AG04449 (cell line): ENCODE results near the gene PSMD11.

Experiments used
- CTCF ChIA-PET: fragments of 350-600 bp; formaldehyde crosslinking; extraction: SDS; loops from one replicate; lab custom pipeline; 2021; ENCODE audit warnings: antibody characterized with exemption; lab: Yijun Ruan, JAX
- POLR2A ChIA-PET: fragments of 400-600, 350-600 bp; formaldehyde crosslinking; extraction: SDS; loops from one replicate; lab custom pipeline; 2020; ENCODE audit warnings: antibody characterized with exemption, inconsistent platforms; lab: Yijun Ruan, JAX
- DNase-seq: peaks from one replicate; pipeline ENCODE4 v3.0.0-alpha.2; 2010; ENCODE audit warnings: low read depth, low spot score
- H3K4me3 ChIP-seq: 2 replicates; pipeline ENCODE4 v1.5.1; 2011; ENCODE audit warnings: low read depth, mild to moderate bottlenecking, control low read depth, low read length
- TF ChIP-seq, protein P1 (sequence below): IDR thresholded peaks from one replicate; pipeline ENCODE4 v1.5.1; 2011; ENCODE audit warnings: mild to moderate bottlenecking, moderate library complexity, low read length, control low read depth, inconsistent platforms; ENCODE audit not compliant: insufficient read depth; ENCODE audit errors: missing control alignments

Gene PSMD11

DNA sequence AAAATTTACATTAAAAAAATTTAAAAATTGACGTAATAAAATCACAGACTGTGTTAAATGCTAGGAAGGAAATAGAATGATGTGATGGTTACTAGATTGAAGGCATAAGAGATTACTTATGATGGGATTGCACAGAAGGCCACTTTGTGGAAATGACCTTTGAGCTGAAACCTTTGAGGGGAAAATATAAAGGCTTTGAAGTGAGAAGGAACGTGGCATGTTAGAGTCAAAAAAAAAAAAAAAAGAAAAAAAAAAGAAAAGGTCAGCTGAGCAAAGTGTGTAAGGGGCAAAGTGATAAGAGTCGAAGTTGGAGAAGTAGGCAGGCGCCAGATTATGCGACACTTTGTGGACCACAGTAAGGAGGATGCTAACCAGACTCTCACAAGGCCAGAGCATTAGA is 3.6 kb upstream of the PSMD11 start:
- H3K4me3 ChIP-seq: no peak overlapping the region
- POLR2A ChIA-PET: no interaction called here
- CTCF ChIA-PET: interaction anchor here (0.6 to 14.4 kb wide), 4 partner anchors 17 to 68 kb away, joined by 3 to 247 read pairs (median 6); no protein-coding TSS in a partner anchor
- TF ChIP-seq, protein P1, sequence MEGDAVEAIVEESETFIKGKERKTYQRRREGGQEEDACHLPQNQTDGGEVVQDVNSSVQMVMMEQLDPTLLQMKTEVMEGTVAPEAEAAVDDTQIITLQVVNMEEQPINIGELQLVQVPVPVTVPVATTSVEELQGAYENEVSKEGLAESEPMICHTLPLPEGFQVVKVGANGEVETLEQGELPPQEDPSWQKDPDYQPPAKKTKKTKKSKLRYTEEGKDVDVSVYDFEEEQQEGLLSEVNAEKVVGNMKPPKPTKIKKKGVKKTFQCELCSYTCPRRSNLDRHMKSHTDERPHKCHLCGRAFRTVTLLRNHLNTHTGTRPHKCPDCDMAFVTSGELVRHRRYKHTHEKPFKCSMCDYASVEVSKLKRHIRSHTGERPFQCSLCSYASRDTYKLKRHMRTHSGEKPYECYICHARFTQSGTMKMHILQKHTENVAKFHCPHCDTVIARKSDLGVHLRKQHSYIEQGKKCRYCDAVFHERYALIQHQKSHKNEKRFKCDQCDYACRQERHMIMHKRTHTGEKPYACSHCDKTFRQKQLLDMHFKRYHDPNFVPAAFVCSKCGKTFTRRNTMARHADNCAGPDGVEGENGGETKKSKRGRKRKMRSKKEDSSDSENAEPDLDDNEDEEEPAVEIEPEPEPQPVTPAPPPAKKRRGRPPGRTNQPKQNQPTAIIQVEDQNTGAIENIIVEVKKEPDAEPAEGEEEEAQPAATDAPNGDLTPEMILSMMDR: no peak
- no peak for DNase-seq

DNA sequence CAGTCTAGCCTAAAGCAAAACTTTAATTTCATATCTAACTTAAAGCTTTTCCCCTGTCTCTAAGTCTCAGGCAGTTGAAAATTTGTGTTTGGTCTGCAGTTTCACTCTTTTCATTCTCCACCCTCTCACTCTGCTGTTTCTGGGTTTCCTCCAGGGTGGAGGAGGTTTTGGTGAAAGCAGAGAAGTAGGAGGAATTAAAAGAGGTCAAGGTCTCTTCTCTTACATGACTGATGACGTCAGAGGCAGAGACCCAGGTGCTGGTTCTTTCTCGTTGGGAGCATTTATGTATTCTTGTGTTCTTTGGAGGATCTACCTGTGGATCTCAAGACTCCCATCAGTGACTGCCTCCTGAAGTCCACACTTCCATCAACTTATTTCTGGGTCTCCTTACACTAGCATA is 2.4 kb upstream of the PSMD11 start:
- ChIA-PET POLR2A (no interaction called here), CTCF (interaction anchor here (1.5 to 14.4 kb wide), 4 partner anchors 11 to 24 kb away, joined by 5 to 247 read pairs (median 16); no protein-coding TSS in a partner anchor)
- H3K4me3 ChIP-seq: no peak overlapping the region
- DNase-seq: no peak
- TF ChIP-seq, protein P1: no peak

DNA sequence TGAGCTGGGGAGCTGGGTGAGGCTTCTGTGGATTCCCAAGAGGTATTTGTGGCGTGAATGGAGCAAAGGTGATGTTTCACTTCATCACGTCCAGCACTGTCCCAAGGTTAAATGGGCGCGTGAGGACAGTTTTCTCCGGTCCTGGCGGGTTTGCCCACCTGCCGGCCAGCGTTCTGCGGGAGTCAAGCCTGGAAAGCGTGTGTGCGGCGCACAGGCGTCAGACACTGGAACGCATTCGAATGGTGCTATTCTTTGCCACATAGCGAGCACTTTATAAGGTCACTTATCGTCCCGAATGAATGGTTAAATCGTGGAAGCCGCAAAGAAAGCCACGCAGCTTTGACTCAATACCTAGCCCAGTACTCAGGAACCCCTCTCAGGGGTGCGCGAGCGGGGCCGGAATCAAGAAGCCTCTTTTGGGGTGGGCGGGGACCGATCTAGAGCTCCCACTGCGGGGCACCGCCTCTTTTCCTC is 446 bp upstream of the PSMD11 start:
- TF ChIP-seq, protein P1: no peak
- peak overlapping the region; percentile 88 for H3K4me3 ChIP-seq
- ChIA-PET CTCF (interaction anchor here (0.6 to 14.4 kb wide), 20 partner anchors 10 to 316 kb away, joined by 3 to 247 read pairs (median 4); no protein-coding TSS in a partner anchor), POLR2A (interaction anchor here (0.6 to 1.1 kb wide), 2 partner anchors 22 to 45 kb away, joined by 3 to 4 read pairs; no protein-coding TSS in a partner anchor)
- no peak for DNase-seq

DNA sequence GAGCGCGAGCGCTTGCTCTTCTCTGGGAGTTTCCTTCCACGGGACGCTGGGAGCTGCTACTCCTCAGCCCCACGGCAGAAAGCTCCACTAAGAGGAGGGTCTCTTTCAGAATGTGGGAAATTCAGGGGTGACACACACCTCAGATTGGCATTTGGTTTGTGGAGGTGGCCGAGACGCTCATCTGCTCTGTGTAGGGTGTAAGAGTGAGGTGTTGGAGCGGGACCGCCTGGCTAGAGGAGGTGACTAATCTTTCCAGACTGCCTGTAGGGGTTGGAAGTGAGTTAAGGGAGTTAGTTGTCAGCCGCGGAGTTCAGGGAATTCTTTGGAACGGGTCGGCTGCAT is 735 bp downstream of the PSMD11 start:
- POLR2A ChIA-PET: no interaction called here
- peak overlapping the region; percentile 88 for H3K4me3 ChIP-seq
- TF ChIP-seq, protein P1: no peak
- CTCF ChIA-PET: interaction anchor here (0.8 to 14.4 kb wide), 13 partner anchors 9 to 192 kb away, joined by 3 to 247 read pairs (median 6); partner anchors contain the start of gene CDK5R1
- peak; percentile 36 for DNase-seq

DNA sequence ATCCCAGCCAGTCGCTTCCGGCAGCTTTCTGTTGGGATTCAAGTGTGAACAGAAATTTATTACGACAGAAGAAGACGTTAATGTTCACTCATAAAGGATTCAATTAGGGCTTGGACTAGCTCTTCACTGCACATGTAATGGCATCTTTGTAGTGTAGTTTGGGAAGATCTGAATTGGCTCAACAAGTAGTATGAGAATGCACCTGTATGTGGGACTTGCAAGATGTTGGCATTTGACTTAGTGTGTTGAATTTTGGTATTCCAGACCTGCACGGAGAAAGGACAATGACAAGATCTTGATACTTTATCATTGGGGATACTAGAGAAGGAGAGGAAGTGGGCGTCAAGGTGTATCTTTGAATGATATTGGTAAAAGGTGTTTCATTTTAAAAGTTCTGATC is 1.2 kb downstream of the PSMD11 start:
- H3K4me3 ChIP-seq: peak overlapping the region; percentile 88
- DNase-seq: no peak
- ChIA-PET CTCF (interaction anchor here (0.8 to 14.4 kb wide), 9 partner anchors 8 to 192 kb away, joined by 3 to 247 read pairs (median 16); partner anchors contain the start of gene CDK5R1), POLR2A (no interaction called here)
- TF ChIP-seq, protein P1: no peak

DNA sequence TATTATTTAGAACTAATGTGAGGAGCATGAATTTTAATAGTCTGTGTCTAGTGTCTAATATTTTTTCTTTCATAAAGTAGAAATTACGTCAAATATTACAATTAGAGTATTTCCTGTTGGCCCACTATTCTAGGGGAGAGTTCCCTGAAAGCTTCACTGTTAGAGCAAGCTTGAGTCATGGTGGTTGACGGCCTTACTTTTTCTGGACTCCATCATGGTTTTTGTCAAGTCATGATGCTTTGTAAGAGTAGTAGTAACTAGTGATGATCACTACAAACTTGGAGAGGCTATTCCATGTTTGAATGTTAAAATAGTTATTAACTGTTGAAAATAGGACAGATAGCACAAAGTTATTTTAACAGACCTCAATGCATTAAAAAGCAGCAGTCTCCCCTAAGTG is 1.7 kb downstream of the PSMD11 start:
- TF ChIP-seq, protein P1: no peak
- ChIA-PET CTCF (interaction anchor here (1.3 to 14.4 kb wide), 2 partner anchors 15 to 38 kb away, joined by 3 to 247 read pairs; no protein-coding TSS in a partner anchor), POLR2A (no interaction called here)
- no peak for DNase-seq
- H3K4me3 ChIP-seq: no peak overlapping the region; the same call in 1 of the 2 replicates
